Glomerular endothelial cell (primary cell): Measurements from ENCODE around the gene RPP25. TPM values are rescaled to one million over a fixed set of nuclear protein-coding genes. Genes with fewer than 3 reads are reported as not detected.

Experiments used
- DNase-seq: peaks from one replicate; pipeline ENCODE4 v3.0.0-alpha.2; 2011; ENCODE audit warnings: low read depth, low spot score; ENCODE audit errors: extremely low read depth
- total RNA-seq: library from RNA; depleted of rRNA; stranded (reverse); fragments of >200 nt; gene quantifications from 2 replicates; pipeline ENCODE4 v1.2.3, GENCODE V29; 2015

The RPP25 gene, protein sequence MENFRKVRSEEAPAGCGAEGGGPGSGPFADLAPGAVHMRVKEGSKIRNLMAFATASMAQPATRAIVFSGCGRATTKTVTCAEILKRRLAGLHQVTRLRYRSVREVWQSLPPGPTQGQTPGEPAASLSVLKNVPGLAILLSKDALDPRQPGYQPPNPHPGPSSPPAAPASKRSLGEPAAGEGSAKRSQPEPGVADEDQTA
- total RNA-seq: 25.3 and 26.3 TPM in 2 replicates

GRCh38 chr15:74956648-74957475 lies at the start of gene RPP25:
Gene RPP25, minus strand, starts transcription at chr15:74956772. Its CDS starts 189 bp downstream, at chr15:74956583.
- DNase-seq: no peak

GRCh38 chr15:75002398-75002797 lies 45.8 kb upstream of the RPP25 start:
- no peak for DNase-seq

GRCh38 chr15:75001310-75001709 lies 44.7 kb upstream of the RPP25 start:
- no peak for DNase-seq

DNA sequence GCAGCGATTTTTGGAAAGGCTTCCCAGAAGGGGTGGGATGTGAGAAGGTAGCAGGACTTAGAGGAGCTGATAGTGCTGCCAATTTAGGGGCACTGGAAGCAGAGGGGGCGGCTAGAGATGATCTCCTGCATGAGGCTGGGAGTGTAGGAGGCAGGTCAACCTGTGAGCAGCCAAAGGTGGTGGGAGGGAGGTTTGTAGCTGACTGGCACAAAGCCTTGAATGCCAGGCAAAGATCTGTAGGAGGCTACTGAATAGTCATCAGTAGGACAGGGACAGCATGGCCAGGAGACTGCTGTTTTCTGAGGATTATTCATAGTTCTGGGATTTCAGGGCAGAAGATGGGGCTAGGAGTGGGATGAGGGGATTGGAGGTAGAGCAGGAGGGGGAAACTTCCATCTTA lies 41.0 kb upstream of the RPP25 start:
- DNase-seq: no peak

DNA sequence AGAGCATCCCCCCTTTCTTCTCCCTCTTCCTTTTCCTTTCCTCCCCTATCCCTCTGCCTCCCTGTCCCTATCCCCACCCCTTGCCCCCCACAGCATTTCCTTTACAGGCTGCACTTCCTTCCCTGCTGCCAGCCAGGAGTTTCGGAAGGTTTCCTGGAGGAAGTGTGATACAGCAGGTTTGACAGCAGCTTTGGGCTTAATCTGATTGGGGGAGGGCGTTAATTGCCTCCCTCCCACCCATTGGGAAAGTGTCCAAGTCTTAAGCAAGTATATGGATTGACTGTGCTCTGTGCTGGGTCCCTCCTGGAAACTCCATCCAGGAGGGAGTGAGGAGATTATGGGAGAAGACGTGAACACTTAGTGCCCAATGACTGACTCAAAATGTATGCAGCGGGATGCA lies 40.6 kb upstream of the RPP25 start:
- DNase-seq: peak; percentile 52

DNA sequence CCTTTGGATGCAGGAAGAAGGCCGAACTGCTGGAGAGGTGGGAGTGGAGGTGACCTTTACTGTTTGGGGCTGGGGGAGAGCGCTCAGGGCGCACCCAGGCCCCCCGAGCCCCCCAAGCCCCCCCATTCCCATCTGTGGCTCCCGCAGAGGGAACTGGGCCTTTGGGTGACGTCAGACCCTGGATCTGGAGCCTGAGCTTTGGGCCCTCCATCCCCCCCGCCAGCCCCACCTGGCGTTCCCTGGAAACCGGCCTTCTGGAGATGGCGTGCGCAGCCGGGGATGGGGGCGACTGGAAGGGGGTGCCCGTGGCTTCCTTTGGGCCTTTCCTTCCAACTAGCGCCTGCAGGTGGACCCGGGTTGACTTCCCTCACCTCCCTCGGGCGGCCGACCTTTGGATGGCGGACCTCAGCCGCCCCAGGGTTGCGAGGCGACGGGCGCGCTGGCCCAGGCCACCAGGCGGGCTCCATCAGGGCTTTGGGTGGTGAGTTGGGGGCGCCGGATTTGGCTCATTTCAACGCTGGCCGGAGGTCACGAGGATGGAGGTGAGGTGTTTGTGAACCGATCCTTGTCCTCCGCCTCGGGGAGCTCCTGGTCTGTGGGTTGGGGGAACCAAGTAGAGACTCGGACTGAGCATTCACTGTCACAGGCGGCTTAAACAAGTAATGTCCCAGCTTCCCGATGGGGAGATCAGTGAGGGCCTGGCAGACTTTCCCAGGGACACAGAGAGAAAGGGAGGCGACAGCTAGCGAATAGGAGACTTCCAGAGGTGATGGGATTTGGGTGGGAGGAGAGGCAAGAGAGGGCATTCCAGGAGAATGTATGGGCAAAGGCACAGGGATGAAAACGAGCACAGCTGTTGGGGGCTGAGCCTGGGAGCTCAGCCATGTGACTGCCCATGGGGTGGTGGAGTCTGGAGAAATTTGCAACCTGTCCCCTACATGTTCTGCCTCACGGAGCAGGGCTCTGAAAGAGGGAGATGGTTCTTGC lies 39.5 kb upstream of the RPP25 start:
- DNase-seq: no peak

DNA sequence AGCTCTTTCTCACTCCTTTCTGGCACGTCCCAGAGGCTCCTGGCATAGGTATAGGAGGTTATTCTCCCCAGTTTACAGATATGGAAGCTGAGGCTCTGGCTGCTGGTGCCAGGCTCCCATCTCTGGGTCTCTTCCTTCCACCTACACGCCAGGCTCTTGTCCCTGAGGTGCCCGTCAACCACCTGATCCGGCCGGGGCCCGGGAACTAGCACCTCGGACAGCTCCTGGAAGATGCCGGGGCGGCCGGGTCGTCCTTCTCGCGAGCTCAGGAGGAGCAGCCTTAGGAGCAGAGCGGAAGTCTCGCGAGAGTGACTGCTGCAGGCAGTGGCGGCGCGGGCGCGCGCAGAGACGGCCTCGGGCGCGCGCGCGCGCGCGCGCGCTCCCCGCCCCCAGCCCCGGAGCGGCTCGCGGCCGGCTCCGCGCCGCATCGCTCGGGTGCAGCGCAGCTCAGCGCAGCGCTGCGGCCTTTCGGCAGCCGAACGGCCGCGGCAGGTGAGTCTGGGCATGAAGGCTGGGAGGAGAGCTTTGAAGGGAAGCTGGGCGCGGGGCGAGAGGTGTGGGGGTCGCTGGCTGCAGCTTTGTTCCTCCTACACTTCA lies 38.7 kb upstream of the RPP25 start, which contains the start of gene SCAMP5:
SCAMP5 (plus strand) TSS at position 382 of the 597 bp plus-strand sequence. CDS start 16,277 bp downstream, outside the sequence.
- peak; percentile 58 for DNase-seq

DNA sequence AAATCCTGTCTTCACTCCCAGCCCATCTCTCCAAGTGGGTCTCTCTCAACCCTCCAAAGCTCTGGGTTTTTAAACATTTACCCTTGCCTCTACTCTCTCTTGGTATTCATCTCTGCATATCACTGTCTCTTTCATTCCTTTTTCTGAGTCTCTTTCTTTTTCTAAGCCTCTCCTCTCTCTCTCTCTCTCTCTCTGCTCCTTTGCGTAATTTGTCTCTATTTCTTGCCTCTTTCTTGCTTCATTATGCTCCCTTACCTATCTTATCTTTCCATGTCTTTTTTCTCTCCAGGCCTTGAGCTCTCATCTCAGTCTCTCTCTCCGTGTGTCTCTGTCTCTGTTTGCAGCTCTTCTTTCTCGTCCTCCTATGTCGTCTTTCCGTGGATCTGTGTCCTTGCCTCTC lies 38.1 kb upstream of the RPP25 start:
- DNase-seq: no peak

DNA sequence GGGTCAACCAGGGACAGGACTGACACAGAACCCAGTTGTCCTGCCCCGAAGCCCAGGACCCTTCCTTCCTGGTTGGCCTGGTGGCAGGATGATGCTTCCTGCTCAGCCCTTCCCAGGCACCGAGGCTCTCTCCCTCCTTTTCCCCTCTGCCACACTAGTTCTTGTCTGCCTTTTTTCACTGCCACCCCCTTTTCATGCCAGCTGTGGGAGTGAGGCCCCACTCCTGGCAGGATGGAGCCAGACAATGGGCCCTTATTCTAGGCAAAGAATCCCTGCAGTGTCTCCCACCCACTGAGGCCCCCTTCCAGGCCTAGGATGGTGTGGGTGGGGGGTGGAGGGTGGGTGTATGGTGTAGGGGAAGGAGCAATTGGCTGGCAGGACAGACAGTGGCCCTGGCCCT lies 37.7 kb upstream of the RPP25 start:
- no peak for DNase-seq

- no peak for DNase-seq
These were observed 36.0 kb upstream of the RPP25 start for GRCh38 chr15:74992619-74993018.

DNA sequence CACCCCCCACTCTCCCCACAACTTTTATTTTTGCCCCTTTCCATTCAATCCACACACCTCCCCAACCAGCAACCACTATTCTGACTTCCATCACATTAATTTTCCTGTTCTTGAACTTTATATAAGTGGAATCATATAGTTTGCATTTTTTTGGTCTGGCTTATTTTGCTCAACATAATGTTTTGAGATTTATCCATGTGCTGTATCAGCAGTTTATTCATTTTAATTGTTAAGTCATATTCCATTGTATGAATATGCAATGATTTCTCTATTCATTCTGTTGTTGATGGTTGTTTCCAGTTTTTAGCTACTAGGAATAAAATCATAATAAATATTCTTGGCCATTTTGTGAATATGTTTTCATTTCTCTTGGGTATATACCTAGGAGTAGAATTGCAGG lies 33.0 kb upstream of the RPP25 start:
- no peak for DNase-seq

DNA sequence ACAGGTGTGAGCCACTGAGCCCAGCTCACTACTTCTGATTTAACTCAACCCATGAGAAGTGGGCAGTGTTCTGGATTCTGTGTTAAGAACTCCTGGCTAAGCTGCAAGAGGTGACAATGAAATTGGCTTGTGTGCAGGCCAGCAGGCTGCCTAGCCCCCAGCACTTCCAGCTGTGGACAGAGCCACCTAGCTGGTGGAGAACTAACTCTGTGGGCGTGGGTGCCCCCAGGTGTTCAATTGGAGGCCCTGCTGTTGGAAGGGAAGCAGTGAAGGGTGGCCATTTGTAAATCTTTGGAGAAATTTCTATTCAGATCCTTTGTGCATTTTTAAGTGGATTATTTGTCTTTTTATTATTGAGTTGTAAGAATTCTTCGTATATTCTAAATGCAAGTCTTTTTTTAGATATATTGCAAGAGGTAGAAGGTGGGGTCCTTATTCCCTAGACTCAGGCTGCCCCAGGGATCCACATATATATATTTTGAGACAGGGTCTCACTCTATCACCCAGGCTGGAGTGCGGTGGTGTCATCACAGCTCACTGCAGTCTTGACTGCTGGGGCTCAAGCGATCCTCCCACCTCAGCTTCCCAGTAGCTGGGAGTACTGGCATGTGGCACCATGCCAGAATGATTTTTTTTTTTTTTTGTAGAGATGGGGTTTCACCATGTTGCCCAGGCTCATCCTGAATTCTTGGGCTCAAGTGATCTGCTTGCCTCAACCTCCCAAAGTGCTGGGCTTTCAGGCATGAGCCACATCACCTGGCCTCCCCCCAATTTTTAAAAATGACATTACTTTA lies 31.6 kb upstream of the RPP25 start:
- DNase-seq: no peak

DNA sequence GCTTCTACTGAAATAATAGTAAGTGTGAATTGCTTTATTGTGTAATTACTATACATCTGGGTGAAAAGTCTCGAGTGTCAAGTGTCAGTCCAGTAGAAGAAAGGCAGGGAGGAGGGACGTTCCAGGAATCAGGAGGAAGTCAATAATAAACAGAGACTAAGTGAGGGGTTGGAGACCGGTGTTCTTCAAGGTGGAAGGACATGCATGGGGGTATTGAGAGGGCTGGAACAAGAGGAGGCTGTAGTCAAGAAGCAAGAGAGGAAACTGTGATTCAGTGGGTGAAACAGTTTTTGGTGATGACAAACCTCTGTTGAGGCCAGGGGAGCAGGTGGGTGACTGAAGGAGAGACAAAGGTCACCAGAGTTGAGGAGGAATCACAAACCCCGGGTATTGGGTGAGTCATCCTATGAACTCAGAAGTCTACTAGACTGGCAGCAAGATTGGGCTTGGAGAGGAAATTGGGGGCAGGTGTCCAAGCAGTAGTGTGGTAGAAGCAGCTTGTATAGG lies 27.2 kb upstream of the RPP25 start:
- no peak for DNase-seq

GRCh38 chr15:74982183-74982582 lies 25.6 kb upstream of the RPP25 start:
- DNase-seq: no peak

DNA sequence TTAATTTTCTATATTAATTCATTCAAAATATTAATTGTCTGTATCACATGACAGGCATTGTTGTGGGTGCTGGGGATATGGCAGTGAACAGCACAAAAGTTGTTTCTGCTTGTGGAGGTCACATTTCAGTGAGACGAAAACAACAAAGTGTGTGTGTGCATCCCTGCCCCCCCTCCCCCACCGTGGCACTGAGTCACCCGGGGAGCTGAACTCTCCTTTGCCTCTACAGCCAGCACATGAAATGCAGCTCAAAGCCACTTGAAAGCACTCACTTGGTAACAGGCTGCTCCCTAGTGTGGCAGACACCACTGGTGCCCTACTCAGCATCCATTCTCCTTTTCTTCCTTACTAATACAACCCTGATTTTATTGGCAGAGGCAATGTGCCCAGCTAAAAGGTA lies 21.9 kb upstream of the RPP25 start:
- no peak for DNase-seq

DNA sequence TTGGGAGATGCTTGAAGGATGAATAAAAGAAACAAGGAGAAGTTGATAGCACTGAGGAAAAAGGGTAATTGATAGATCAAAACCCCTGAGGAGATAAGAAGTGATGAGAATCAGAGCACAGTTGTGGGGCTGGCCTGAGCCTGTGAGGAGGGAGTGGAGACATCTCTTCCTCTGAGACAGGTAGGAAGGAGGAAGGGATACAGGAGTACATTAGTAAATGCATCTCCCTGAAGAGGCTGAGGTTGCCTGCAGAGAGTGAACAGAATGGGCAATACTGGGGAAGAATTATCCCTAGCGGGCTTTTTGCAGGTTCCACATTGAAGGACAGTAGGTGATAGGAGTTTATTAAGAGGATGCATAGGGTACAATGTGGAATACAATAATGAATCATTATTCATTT lies 21.5 kb upstream of the RPP25 start:
- no peak for DNase-seq

- DNase-seq: no peak
These were observed 21.0 kb upstream of the RPP25 start for GRCh38 chr15:74977599-74977998.

- no peak for DNase-seq
These were observed 19.6 kb upstream of the RPP25 start for GRCh38 chr15:74976159-74976558.

- DNase-seq: no peak
These were observed 11.1 kb upstream of the RPP25 start for GRCh38 chr15:74967670-74968069.

DNA sequence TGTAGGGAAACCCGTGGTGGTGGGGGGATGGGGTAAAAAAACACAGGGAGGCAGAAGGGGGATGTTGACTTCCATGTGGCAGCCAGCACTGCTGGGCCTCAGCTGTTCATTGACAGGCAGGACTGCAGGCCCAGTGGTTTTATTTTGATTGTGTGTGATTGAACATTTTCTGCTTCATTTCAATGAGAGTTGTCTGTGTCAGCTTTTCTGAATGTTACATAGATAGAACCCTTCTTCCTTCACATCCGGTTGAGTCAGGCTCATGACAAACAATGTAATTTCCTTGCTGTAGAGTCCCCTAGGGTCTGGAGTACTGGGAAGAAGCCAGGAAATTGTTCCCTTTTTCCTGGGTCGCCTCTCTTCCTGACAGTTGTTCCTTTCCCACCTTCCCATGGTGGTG lies 8.2 kb upstream of the RPP25 start:
- DNase-seq: no peak
